Spleen (tissue), 11 donors: Measurements from ENCODE around the gene GPR78. TPM values are rescaled to one million over a fixed set of nuclear protein-coding genes. Genes with fewer than 3 reads are reported as not detected.

Experiments
- DNase-seq: peaks from one replicate; pipeline ENCODE4 v3.0.0-alpha.2; 2020
- H3K27ac ChIP-seq, 8 donors: fragments of 200-600 bp; sonication (generic) in 7 of 8; 1 replicate in 4 of 8; 2 replicates in 4 of 8; pipeline versions ENCODE4 v1.5.0 to v1.8.0; 2016 to 2021; ENCODE audit warnings: inconsistent platforms in 4 of 8, mild to moderate bottlenecking in 4 of 8, moderate library complexity in 1 of 8
- H3K27me3 ChIP-seq, 7 donors: fragments of 200-600 bp; sonication (generic) in 6 of 7; replicated peaks in 1 of 7; 1 replicate in 4 of 7; 2 replicates in 3 of 7; pipeline versions ENCODE4 v1.5.0 to v1.8.0; 2016 to 2021; ENCODE audit warnings: inconsistent platforms in 3 of 7, mild to moderate bottlenecking in 1 of 7
- H3K36me3 ChIP-seq, 6 donors: fragments of 200-600 bp; sonication (generic) in 5 of 6; 1 replicate in 4 of 6; 2 replicates in 2 of 6; pipeline versions ENCODE4 v1.5.0 to v1.8.0; 2016 to 2021; ENCODE audit warnings: inconsistent platforms in 2 of 6
- H3K4me1 ChIP-seq, 6 donors: fragments of 200-600 bp; sonication (generic) in 5 of 6; 1 replicate in 3 of 6; 2 replicates in 3 of 6; pipeline versions ENCODE4 v1.5.0 to v1.8.0; 2016 to 2021; ENCODE audit warnings: inconsistent platforms in 3 of 6
- H3K4me3 ChIP-seq, 8 donors: fragments of 200-600 bp; sonication (generic) in 7 of 8; 1 replicate in 4 of 8; 2 replicates in 4 of 8; pipeline versions ENCODE4 v1.5.0 to v1.8.0; 2016 to 2021; ENCODE audit warnings: inconsistent platforms in 4 of 8, mild to moderate bottlenecking in 4 of 8, moderate library complexity in 2 of 8
- H3K9me3 ChIP-seq, 8 donors: fragments of 200-600 bp; sonication (generic) in 7 of 8; 1 replicate in 4 of 8; 2 replicates in 4 of 8; pipeline versions ENCODE4 v1.5.0 to v1.8.0; 2016 to 2021; ENCODE audit warnings: inconsistent platforms in 4 of 8
- CTCF ChIP-seq, 11 experiments: fragments of 200-600 bp in 7 of 11; fragments of 450-650 bp in 4 of 11; sonication (generic) in 4 of 11; IDR thresholded peaks in 8 of 11; conservative IDR thresholded peaks in 3 of 11; 1 replicate in 7 of 11; 2 replicates in 4 of 11; pipeline versions ENCODE4 v1.4.0 to v1.8.0; 2016 to 2021; ENCODE audit warnings: antibody characterized with exemption in 11 of 11, inconsistent platforms in 4 of 11, mild to moderate bottlenecking in 1 of 11
- POLR2A ChIP-seq, 3 donors: fragments of 450-650 bp; IDR thresholded peaks; one replicate each; pipeline ENCODE4 v1.5.1; 2017; ENCODE audit warnings: antibody characterized with exemption in 3 of 3, mild to moderate bottlenecking in 1 of 3
- POLR2AphosphoS5 ChIP-seq, 3 donors: sonication (generic); formaldehyde crosslinking; IDR thresholded peaks; one replicate each; pipeline ENCODE4 v1.5.1; 2017; ENCODE audit warnings: antibody characterized with exemption in 3 of 3
- WGBS, 5 donors: extraction: QIAGEN DNeasy Blood & Tissue Kit in 3 of 5; methylation state at CpG; one replicate each; pipeline versions ENCODE4 v1.1.5 to v1.1.7; 2013 to 2018; 5-methylcytosine and 5-hydroxymethylcytosine counted together
- intact Hi-C: fragments of 100-400 bp; cut with DNase I; formaldehyde crosslinking; loops from one replicate; pipeline ENCODE4 v1.15.0; 2023; ENCODE audit warnings: low total_unique reads
- polyA plus RNA-seq, 3 donors: library from polyadenylated mRNA; stranded (reverse); fragments of 200-250 nt; gene quantifications; one replicate each; pipeline ENCODE4 v1.2.1, GENCODE V29; 2013
- total RNA-seq, 7 donors: library from RNA; depleted of rRNA in 3 of 7; stranded (reverse); fragments of >200 nt in 3 of 7; fragmentation: NEBNext Ultra II Directional in 4 of 7; extraction: Animal tissue kit (Norgen Biotek cat#: 25700) in 4 of 7; gene quantifications; one replicate each; pipeline versions ENCODE4 v1.1.0 to v1.2.1, GENCODE V29; 2016 to 2021
- donor health status: healthy with polysubstance abuse.
- donor health status: DM: no; HTN: no; CAD: no; lungs with moderate emphysema.
- donor health status: DM: no; HTN: no; CAD: no.
- donor health status: Bipolar disorder and iron deficiency.
- donor health status: healthy.
- donor health status: DM: no; HTN: no; CAD: no.
- donor health status: DM: yes; HTN: yes; CAD: no.

Gene GPR78
- total and polyA plus RNA-seq, 10 donors: 0.07 to 1.5 (median 0.12) TPM; not detected in 5

- Histone ChIP-seq H3K27ac (no peak overlapping the region), H3K9me3 (no peaks in the 10 kb centered on the region), H3K27me3 (peaks cover 0 to 13% (median 0%) of the 10 kb centered on the region in 7 donors), H3K4me1 (no peaks in the 10 kb centered on the region), H3K36me3 (no peaks in the 10 kb centered on the region), H3K4me3 (no peak overlapping the region)
- 48 to 77% (median 64%) methylated on average over 5 of the region's 5 CpGs for WGBS, 5 donors
- TF ChIP-seq POLR2A (IDR thresholded peaks at IDR 0.05) (no peak), POLR2AphosphoS5 (IDR thresholded peaks at IDR 0.05) (no peak), CTCF (IDR thresholded peaks at IDR 0.05 in 8 of 11, conservative IDR thresholded peaks at IDR 0.05 in 3 of 11) (no peak)
- no peak for DNase-seq
- intact Hi-C loops: no loop called here
Measured at GRCh38 chr4:8568068-8568668, 12.0 kb upstream of the GPR78 start.

GRCh38 chr4:8570201-8570600 lies 10.0 kb upstream of the GPR78 start:
- Histone ChIP-seq H3K27ac (no peak overlapping the region), H3K36me3 (no peaks in the 10 kb centered on the region), H3K27me3 (peaks cover 0 to 9% (median 0%) of the 10 kb centered on the region in 7 donors), H3K4me1 (no peaks in the 10 kb centered on the region), H3K4me3 (no peak overlapping the region), H3K9me3 (no peaks in the 10 kb centered on the region)
- intact Hi-C loops: no loop called here
- TF ChIP-seq CTCF (IDR thresholded peaks at IDR 0.05 in 8 of 11, conservative IDR thresholded peaks at IDR 0.05 in 3 of 11) (no peak), POLR2A (IDR thresholded peaks at IDR 0.05) (no peak), POLR2AphosphoS5 (IDR thresholded peaks at IDR 0.05) (no peak)
- WGBS, 5 donors: 88 to 100% (median 95%) methylated on average over 1 of the region's 1 CpG
- DNase-seq: no peak

- 73 to 86% (median 75%) methylated on average over 6 of the region's 6 CpGs for WGBS, 5 donors
- intact Hi-C loops: no loop called here
- Histone ChIP-seq H3K36me3 (no peaks in the 10 kb centered on the region), H3K4me3 (no peak overlapping the region), H3K27me3 (peaks cover 0 to 3% (median 0%) of the 10 kb centered on the region in 7 donors), H3K9me3 (no peaks in the 10 kb centered on the region), H3K27ac (no peak overlapping the region), H3K4me1 (no peaks in the 10 kb centered on the region)
- peak; percentile 57 for DNase-seq
- TF ChIP-seq POLR2A (IDR thresholded peaks at IDR 0.05) (no peak), POLR2AphosphoS5 (IDR thresholded peaks at IDR 0.05) (no peak), CTCF (IDR thresholded peaks at IDR 0.05 in 8 of 11, conservative IDR thresholded peaks at IDR 0.05 in 3 of 11) (no peak)
Measured at GRCh38 chr4:8571702-8572685, 8.2 kb upstream of the GPR78 start.

GRCh38 chr4:8573266-8573665 lies 6.9 kb upstream of the GPR78 start:
- 67 to 87% (median 83%) methylated on average over 5 of the region's 5 CpGs for WGBS, 5 donors
- DNase-seq: peak; percentile 21
- intact Hi-C loops: no loop called here

More at GRCh38 chr4:8573266-8573665, 6.9 kb upstream of the GPR78 start:
- H3K4me1 ChIP-seq: no peaks in the 10 kb centered on the region
- peaks cover 0 to 14% (median 0%) of the 10 kb centered on the region in 7 donors for H3K27me3 ChIP-seq
- no peak overlapping the region for H3K27ac ChIP-seq
- TF ChIP-seq POLR2A (IDR thresholded peaks at IDR 0.05) (no peak), POLR2AphosphoS5 (IDR thresholded peaks at IDR 0.05) (no peak), CTCF (IDR thresholded peaks at IDR 0.05 in 8 of 11, conservative IDR thresholded peaks at IDR 0.05 in 3 of 11) (no peak)
- no peak overlapping the region for H3K4me3 ChIP-seq
- no peaks in the 10 kb centered on the region for H3K9me3 ChIP-seq
- no peaks in the 10 kb centered on the region for H3K36me3 ChIP-seq
